ENCODE measurements around the gene GPANK1. TPM values are rescaled to one million over a fixed set of nuclear protein-coding genes. Genes with fewer than 3 reads are reported as not detected.
A peak's percentile ranks its signal among the peaks of the same experiment; 100 is the strongest.

Gene GPANK1
- total RNA-seq, 1 donor from 2014 or later = 16.2 TPM

GRCh38 chr6:31632279-31632946, 32.4 kb downstream of the GPANK1 start:
- Histone ChIP-seq H3K27me3 (ENCODE audit: control insufficient read depth in 3 of 3, insufficient read depth in 3 of 3, low read length in 3 of 3) (no peaks in the 10 kb centered on the region), H3K9me3 (ENCODE audit: control insufficient read depth in 3 of 3, low read length in 3 of 3) (no peaks in the 10 kb centered on the region), H3K4me1 (ENCODE audit: control insufficient read depth in 3 of 3, insufficient read depth in 3 of 3, low read length in 3 of 3) (no peaks in the 10 kb centered on the region), H3K9ac (ENCODE audit: low read depth in 1 of 3, low read length in 3 of 3) (peak overlapping the region in 1 of 3 donors; percentile 8), H3K27ac (ENCODE audit: low read depth, low read length) (no peak overlapping the region), H3K4me3 (ENCODE audit: low read length in 3 of 3) (no peak overlapping the region), H3K36me3 (ENCODE audit: control insufficient read depth in 3 of 3, insufficient read depth in 3 of 3, low read length in 3 of 3) (peaks cover 84 to 92% (median 88%) of the 10 kb centered on the region in 3 donors)

GRCh38 chr6:31631681-31632278, 33.0 kb downstream of the GPANK1 start:
- Histone ChIP-seq H3K36me3 (ENCODE audit: control insufficient read depth in 3 of 3, insufficient read depth in 3 of 3, low read length in 3 of 3) (peaks cover 84 to 92% (median 88%) of the 10 kb centered on the region in 3 donors), H3K9me3 (ENCODE audit: control insufficient read depth in 3 of 3, low read length in 3 of 3) (no peaks in the 10 kb centered on the region), H3K9ac (ENCODE audit: low read depth in 1 of 3, low read length in 3 of 3) (no peak overlapping the region), H3K27me3 (ENCODE audit: control insufficient read depth in 3 of 3, insufficient read depth in 3 of 3, low read length in 3 of 3) (no peaks in the 10 kb centered on the region), H3K4me3 (ENCODE audit: low read length in 3 of 3) (no peak overlapping the region), H3K27ac (ENCODE audit: low read depth, low read length) (no peak overlapping the region), H3K4me1 (ENCODE audit: control insufficient read depth in 3 of 3, insufficient read depth in 3 of 3, low read length in 3 of 3) (no peaks in the 10 kb centered on the region)

GRCh38 chr6:31631209-31631608, 33.6 kb downstream of the GPANK1 start:
- Histone ChIP-seq H3K27ac (ENCODE audit: low read depth, low read length) (no peak overlapping the region), H3K4me1 (ENCODE audit: control insufficient read depth in 3 of 3, insufficient read depth in 3 of 3, low read length in 3 of 3) (no peaks in the 10 kb centered on the region), H3K27me3 (ENCODE audit: control insufficient read depth in 3 of 3, insufficient read depth in 3 of 3, low read length in 3 of 3) (no peaks in the 10 kb centered on the region), H3K36me3 (ENCODE audit: control insufficient read depth in 3 of 3, insufficient read depth in 3 of 3, low read length in 3 of 3) (peaks cover 83 to 92% (median 88%) of the 10 kb centered on the region in 3 donors), H3K9ac (ENCODE audit: low read depth in 1 of 3, low read length in 3 of 3) (no peak overlapping the region), H3K4me3 (ENCODE audit: low read length in 3 of 3) (no peak overlapping the region), H3K9me3 (ENCODE audit: control insufficient read depth in 3 of 3, low read length in 3 of 3) (no peaks in the 10 kb centered on the region)

GRCh38 chr6:31630177-31630934, 34.4 kb downstream of the GPANK1 start:
- no peak overlapping the region for H3K27ac ChIP-seq (ENCODE audit: low read depth, low read length)
- peaks cover 83 to 92% (median 88%) of the 10 kb centered on the region in 3 donors for H3K36me3 ChIP-seq (ENCODE audit: control insufficient read depth in 3 of 3, insufficient read depth in 3 of 3, low read length in 3 of 3)
- no peak overlapping the region for H3K9ac ChIP-seq (ENCODE audit: low read depth in 1 of 3, low read length in 3 of 3)
- H3K4me3 ChIP-seq (ENCODE audit: low read length in 3 of 3) = no peak overlapping the region
- H3K9me3 ChIP-seq (ENCODE audit: control insufficient read depth in 3 of 3, low read length in 3 of 3) = no peaks in the 10 kb centered on the region
- H3K4me1 ChIP-seq (ENCODE audit: control insufficient read depth in 3 of 3, insufficient read depth in 3 of 3, low read length in 3 of 3) = no peaks in the 10 kb centered on the region
- H3K27me3 ChIP-seq (ENCODE audit: control insufficient read depth in 3 of 3, insufficient read depth in 3 of 3, low read length in 3 of 3) = no peaks in the 10 kb centered on the region

GRCh38 chr6:31629014-31629413, 35.8 kb downstream of the GPANK1 start:
- H3K27me3 ChIP-seq (ENCODE audit: control insufficient read depth in 3 of 3, insufficient read depth in 3 of 3, low read length in 3 of 3) = no peaks in the 10 kb centered on the region
- H3K9me3 ChIP-seq (ENCODE audit: control insufficient read depth in 3 of 3, low read length in 3 of 3) = no peaks in the 10 kb centered on the region
- H3K9ac ChIP-seq (ENCODE audit: low read depth in 1 of 3, low read length in 3 of 3) = no peak overlapping the region
- H3K36me3 ChIP-seq (ENCODE audit: control insufficient read depth in 3 of 3, insufficient read depth in 3 of 3, low read length in 3 of 3) = peaks cover 82 to 92% (median 89%) of the 10 kb centered on the region in 3 donors
- H3K27ac ChIP-seq (ENCODE audit: low read depth, low read length) = no peak overlapping the region
- no peaks in the 10 kb centered on the region for H3K4me1 ChIP-seq (ENCODE audit: control insufficient read depth in 3 of 3, insufficient read depth in 3 of 3, low read length in 3 of 3)
- H3K4me3 ChIP-seq (ENCODE audit: low read length in 3 of 3) = no peak overlapping the region

DNA sequence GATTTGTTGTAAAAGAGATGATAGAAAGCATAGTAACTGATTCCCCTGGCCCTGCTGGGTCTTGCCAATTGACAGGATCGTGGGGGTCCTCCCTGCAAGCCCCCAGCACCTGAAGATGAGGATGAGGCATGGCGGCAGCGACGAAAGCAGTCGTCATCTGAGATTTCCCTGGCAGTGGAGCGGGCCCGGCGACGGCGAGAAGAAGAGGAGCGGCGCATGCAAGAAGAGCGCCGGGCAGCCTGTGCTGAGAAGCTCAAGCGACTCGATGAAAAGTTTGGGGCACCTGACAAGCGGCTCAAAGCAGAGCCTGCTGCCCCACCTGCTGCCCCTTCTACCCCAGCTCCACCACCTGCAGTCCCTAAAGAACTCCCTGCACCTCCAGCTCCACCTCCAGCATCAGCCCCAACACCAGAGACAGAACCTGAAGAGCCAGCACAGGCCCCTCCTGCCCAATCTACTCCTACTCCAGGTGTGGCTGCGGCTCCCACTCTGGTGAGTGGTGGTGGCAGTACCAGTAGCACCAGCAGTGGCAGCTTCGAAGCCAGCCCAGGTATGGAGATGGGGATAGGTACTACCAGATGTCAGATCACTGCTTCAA, 37.0 kb downstream of the GPANK1 start:
- Histone ChIP-seq H3K9ac (ENCODE audit: low read depth in 1 of 3, low read length in 3 of 3) (no peak overlapping the region), H3K36me3 (ENCODE audit: control insufficient read depth in 3 of 3, insufficient read depth in 3 of 3, low read length in 3 of 3) (peaks cover 82 to 89% (median 87%) of the 10 kb centered on the region in 3 donors), H3K27ac (ENCODE audit: low read depth, low read length) (no peak overlapping the region), H3K4me3 (ENCODE audit: low read length in 3 of 3) (no peak overlapping the region), H3K4me1 (ENCODE audit: control insufficient read depth in 3 of 3, insufficient read depth in 3 of 3, low read length in 3 of 3) (peaks cover 0 to 3% (median 0%) of the 10 kb centered on the region in 3 donors), H3K27me3 (ENCODE audit: control insufficient read depth in 3 of 3, insufficient read depth in 3 of 3, low read length in 3 of 3) (no peaks in the 10 kb centered on the region), H3K9me3 (ENCODE audit: control insufficient read depth in 3 of 3, low read length in 3 of 3) (no peaks in the 10 kb centered on the region)

DNA sequence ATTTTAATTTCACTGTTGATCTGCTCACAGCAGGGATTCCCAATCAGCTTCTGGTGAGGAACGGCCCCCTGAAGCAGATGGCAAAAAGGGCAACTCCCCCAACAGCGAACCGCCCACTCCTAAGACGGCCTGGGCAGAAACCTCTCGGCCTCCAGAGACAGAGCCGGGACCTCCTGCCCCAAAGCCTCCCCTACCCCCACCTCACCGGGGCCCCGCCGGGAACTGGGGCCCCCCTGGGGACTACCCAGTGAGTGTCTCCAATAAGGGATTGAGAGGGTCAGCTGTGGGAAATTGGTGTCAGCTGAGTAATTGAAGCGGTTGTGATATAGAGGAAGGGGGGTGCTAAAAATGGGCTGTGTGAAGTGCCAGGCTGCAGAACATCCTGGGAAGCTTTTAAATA, 37.8 kb downstream of the GPANK1 start:
- Histone ChIP-seq H3K4me1 (ENCODE audit: control insufficient read depth in 3 of 3, insufficient read depth in 3 of 3, low read length in 3 of 3) (peaks cover 5 to 10% (median 8%) of the 10 kb centered on the region in 3 donors), H3K9ac (ENCODE audit: low read depth in 1 of 3, low read length in 3 of 3) (no peak overlapping the region), H3K27ac (ENCODE audit: low read depth, low read length) (no peak overlapping the region), H3K4me3 (ENCODE audit: low read length in 3 of 3) (no peak overlapping the region), H3K27me3 (ENCODE audit: control insufficient read depth in 3 of 3, insufficient read depth in 3 of 3, low read length in 3 of 3) (no peaks in the 10 kb centered on the region), H3K9me3 (ENCODE audit: control insufficient read depth in 3 of 3, low read length in 3 of 3) (no peaks in the 10 kb centered on the region), H3K36me3 (ENCODE audit: control insufficient read depth in 3 of 3, insufficient read depth in 3 of 3, low read length in 3 of 3) (peaks cover 77 to 87% (median 83%) of the 10 kb centered on the region in 3 donors)

GRCh38 chr6:31624070-31624469, 40.7 kb downstream of the GPANK1 start:
- H3K36me3 ChIP-seq (ENCODE audit: control insufficient read depth in 3 of 3, insufficient read depth in 3 of 3, low read length in 3 of 3) = peaks cover 55 to 64% (median 58%) of the 10 kb centered on the region in 3 donors
- H3K4me1 ChIP-seq (ENCODE audit: control insufficient read depth in 3 of 3, insufficient read depth in 3 of 3, low read length in 3 of 3) = peaks cover 13 to 16% (median 14%) of the 10 kb centered on the region in 3 donors
- no peak overlapping the region for H3K4me3 ChIP-seq (ENCODE audit: low read length in 3 of 3)
- peak overlapping the region in 1 of 3 donors; percentile 10 for H3K9ac ChIP-seq (ENCODE audit: low read depth in 1 of 3, low read length in 3 of 3)
- no peaks in the 10 kb centered on the region for H3K27me3 ChIP-seq (ENCODE audit: control insufficient read depth in 3 of 3, insufficient read depth in 3 of 3, low read length in 3 of 3)
- H3K9me3 ChIP-seq (ENCODE audit: control insufficient read depth in 3 of 3, low read length in 3 of 3) = no peaks in the 10 kb centered on the region
- no peak overlapping the region for H3K27ac ChIP-seq (ENCODE audit: low read depth, low read length)

DNA sequence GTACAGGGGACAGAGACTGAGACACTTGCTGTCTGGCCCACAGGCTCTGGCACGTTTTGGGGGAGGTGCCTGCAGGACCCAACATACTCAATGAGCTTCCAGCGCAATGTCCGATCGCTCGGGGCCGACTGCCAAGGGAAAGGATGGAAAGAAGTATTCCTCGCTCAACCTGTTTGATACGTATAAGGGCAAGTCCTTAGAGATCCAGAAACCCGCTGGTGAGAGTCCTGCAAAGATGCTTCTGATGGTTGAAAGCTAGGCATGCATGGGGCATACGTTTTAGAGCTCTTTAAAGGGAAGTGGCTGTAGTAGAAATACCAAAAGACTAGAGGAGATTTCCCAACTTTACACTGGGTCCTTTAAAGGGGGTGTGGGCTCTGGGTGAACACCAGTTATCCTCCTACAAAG, 42.1 kb downstream of the GPANK1 start:
- H3K4me3 ChIP-seq (ENCODE audit: low read length in 3 of 3) = no peak overlapping the region
- H3K9me3 ChIP-seq (ENCODE audit: control insufficient read depth in 3 of 3, low read length in 3 of 3) = no peaks in the 10 kb centered on the region
- peaks cover 13 to 16% (median 14%) of the 10 kb centered on the region in 3 donors for H3K4me1 ChIP-seq (ENCODE audit: control insufficient read depth in 3 of 3, insufficient read depth in 3 of 3, low read length in 3 of 3)
- H3K27ac ChIP-seq (ENCODE audit: low read depth, low read length) = no peak overlapping the region
- H3K9ac ChIP-seq (ENCODE audit: low read depth in 1 of 3, low read length in 3 of 3) = peak overlapping the region in 2 of 3 donors; percentile 33 to 96
- H3K27me3 ChIP-seq (ENCODE audit: control insufficient read depth in 3 of 3, insufficient read depth in 3 of 3, low read length in 3 of 3) = no peaks in the 10 kb centered on the region
- H3K36me3 ChIP-seq (ENCODE audit: control insufficient read depth in 3 of 3, insufficient read depth in 3 of 3, low read length in 3 of 3) = peaks cover 43 to 52% (median 44%) of the 10 kb centered on the region in 3 donors

Measured in skeletal muscle tissue (tissue), 4 donors.